GM18909 (cell line): ENCODE measurements around the gene NUDT6.
"Not testable (repeated sequence)": the region's sequence is repeated elsewhere in the genome, so short reads cannot be mapped to it uniquely, and the experiment has no call there.

Source experiments
- ATAC-seq: cut with Tn5 transposase; IDR thresholded peaks from one replicate; pipeline ENCODE4 v1.9.1; 2021; ENCODE audit warnings: mild to moderate bottlenecking; ENCODE audit not compliant: unreplicated experiment, poor library complexity

NUDT6 gene

GRCh38 chr4:122921971-122922876 lies at the start of gene NUDT6:
NUDT6 (minus strand) TSS chr4:122922597; CDS start chr4:122922572, 25 bp downstream.
- peak; percentile 76 for ATAC-seq

- ATAC-seq: no peak
Measured at GRCh38 chr4:122968227-122968812, 45.9 kb upstream of the NUDT6 start.

GRCh38 chr4:122967231-122967630 lies 44.8 kb upstream of the NUDT6 start:
- no peak for ATAC-seq

GRCh38 chr4:122966201-122966600 lies 43.8 kb upstream of the NUDT6 start:
- ATAC-seq: no peak

- no peak for ATAC-seq
Measured at GRCh38 chr4:122963216-122963615, 40.8 kb upstream of the NUDT6 start.

GRCh38 chr4:122960611-122961000 lies 38.2 kb upstream of the NUDT6 start:
- ATAC-seq: no peak

GRCh38 chr4:122959981-122960610 lies 37.7 kb upstream of the NUDT6 start:
- no peak for ATAC-seq

GRCh38 chr4:122959441-122959840 lies 37.0 kb upstream of the NUDT6 start:
- no peak for ATAC-seq

GRCh38 chr4:122958505-122958904 lies 36.1 kb upstream of the NUDT6 start:
- ATAC-seq: no peak

- no peak for ATAC-seq
Measured at GRCh38 chr4:122953924-122954323, 31.5 kb upstream of the NUDT6 start.

GRCh38 chr4:122952028-122952427 lies 29.6 kb upstream of the NUDT6 start:
- ATAC-seq: no peak

GRCh38 chr4:122948671-122949070 lies 26.3 kb upstream of the NUDT6 start:
- ATAC-seq: no peak

- no peak for ATAC-seq
Measured at GRCh38 chr4:122946142-122946541, 23.7 kb upstream of the NUDT6 start.

- not testable (repeated sequence) for ATAC-seq
Measured at GRCh38 chr4:122945136-122945535, 22.7 kb upstream of the NUDT6 start.

GRCh38 chr4:122932763-122933162 lies 10.4 kb upstream of the NUDT6 start:
- ATAC-seq: no peak

GRCh38 chr4:122930862-122931261 lies 8.5 kb upstream of the NUDT6 start:
- no peak for ATAC-seq

GRCh38 chr4:122928930-122929329 lies 6.5 kb upstream of the NUDT6 start:
- no peak for ATAC-seq

- ATAC-seq: peak; percentile 96
Measured at GRCh38 chr4:122922877-122923511, 597 bp upstream of the NUDT6 start.

- ATAC-seq: no peak
Measured at GRCh38 chr4:122921300-122921699, 1.1 kb downstream of the NUDT6 start.

GRCh38 chr4:122920473-122920872 lies 1.9 kb downstream of the NUDT6 start:
- ATAC-seq: no peak

- no peak for ATAC-seq
Measured at GRCh38 chr4:122917731-122918130, 4.7 kb downstream of the NUDT6 start.
